Activated naive CD4-positive, alpha-beta T cell treated with anti-CD3 and anti-CD28 coated beads, Interleukin-2, amount 10 ng/mL, durations not matched to agents 7 days and 5 days (primary cell): ENCODE measurements around the gene CNGB1.
"Not testable (repeated sequence)": the region's sequence is repeated elsewhere in the genome, so short reads cannot be mapped to it uniquely, and the experiment has no call there.

Experiments
- CTCF ChIA-PET: fragments of 350-600 bp; sonication (Branson Sonifier 250); formaldehyde crosslinking; loops from one replicate; lab custom pipeline; 2021; ENCODE audit warnings: antibody characterized with exemption; lab: Charles Lee
- DNase-seq: peaks from one replicate; pipeline ENCODE4 v3.0.0-alpha.2; 2020
- H3K27ac Mint-ChIP-seq: one replicate; pipeline ENCODE4 v1.8.0; 2021; ENCODE audit warnings: mild to moderate bottlenecking, moderate library complexity, mixed read lengths
- H3K27me3 Mint-ChIP-seq: one replicate; pipeline ENCODE4 v1.8.0; 2021; ENCODE audit warnings: mild to moderate bottlenecking, mixed read lengths
- H3K36me3 Mint-ChIP-seq: one replicate; pipeline ENCODE4 v1.8.0; 2021; ENCODE audit warnings: mixed read lengths
- H3K4me1 Mint-ChIP-seq: one replicate; pipeline ENCODE4 v1.8.0; 2021; ENCODE audit warnings: mixed read lengths
- H3K4me3 Mint-ChIP-seq: one replicate; pipeline ENCODE4 v1.8.0; 2021; ENCODE audit warnings: mild to moderate bottlenecking, moderate library complexity, mixed read lengths
- H3K9me3 Mint-ChIP-seq: one replicate; pipeline ENCODE4 v1.8.0; 2021; ENCODE audit warnings: mixed read lengths

Gene CNGB1

GRCh38 chr16:57993897-57994296, 23.0 kb upstream of the CNGB1 start:
- DNase-seq = no peak
- Mint-ChIP-seq H3K27ac (no peak overlapping the region), H3K9me3 (no peaks in the 10 kb centered on the region), H3K36me3 (peaks cover 31% of the 10 kb centered on the region), H3K27me3 (no peaks in the 10 kb centered on the region), H3K4me3 (no peak overlapping the region), H3K4me1 (peaks cover 39% of the 10 kb centered on the region)
- CTCF ChIA-PET = interaction anchor here (0.9 kb wide), 1 partner anchor 10 kb away, joined by 3 read pairs; no protein-coding TSS in a partner anchor

- CTCF ChIA-PET = no interaction called here
- no peak overlapping the region for H3K27ac Mint-ChIP-seq
- H3K27me3 Mint-ChIP-seq = no peaks in the 10 kb centered on the region
- H3K9me3 Mint-ChIP-seq = no peaks in the 10 kb centered on the region
- peaks cover 30% of the 10 kb centered on the region for H3K36me3 Mint-ChIP-seq
- DNase-seq = no peak
- H3K4me3 Mint-ChIP-seq = no peak overlapping the region
- peaks cover 34% of the 10 kb centered on the region for H3K4me1 Mint-ChIP-seq
Observed at GRCh38 chr16:57993438-57993837, 22.5 kb upstream of the CNGB1 start.

GRCh38 chr16:57992084-57992483, 21.2 kb upstream of the CNGB1 start:
- no peak overlapping the region for H3K4me3 Mint-ChIP-seq

GRCh38 chr16:57991551-57992059, 20.7 kb upstream of the CNGB1 start:
- CTCF ChIA-PET = no interaction called here
- Mint-ChIP-seq H3K27me3 (peaks cover 11% of the 10 kb centered on the region), H3K4me1 (peaks cover 20% of the 10 kb centered on the region), H3K36me3 (peaks cover 16% of the 10 kb centered on the region), H3K9me3 (no peaks in the 10 kb centered on the region), H3K4me3 (no peak overlapping the region), H3K27ac (no peak overlapping the region)
- DNase-seq = no peak

More at GRCh38 chr16:57992084-57992483, 21.2 kb upstream of the CNGB1 start:
- Mint-ChIP-seq H3K9me3 (no peaks in the 10 kb centered on the region), H3K36me3 (peaks cover 18% of the 10 kb centered on the region), H3K27ac (no peak overlapping the region), H3K27me3 (peaks cover 7% of the 10 kb centered on the region), H3K4me1 (peaks cover 21% of the 10 kb centered on the region)
- CTCF ChIA-PET = no interaction called here
- no peak for DNase-seq

GRCh38 chr16:57988929-57989328, 18.0 kb upstream of the CNGB1 start:
- Mint-ChIP-seq H3K36me3 (no peaks in the 10 kb centered on the region), H3K4me1 (peaks cover 17% of the 10 kb centered on the region), H3K27me3 (peaks cover 37% of the 10 kb centered on the region), H3K27ac (no peak overlapping the region), H3K4me3 (no peak overlapping the region), H3K9me3 (no peaks in the 10 kb centered on the region)
- CTCF ChIA-PET = no interaction called here
- DNase-seq = no peak

- H3K36me3 Mint-ChIP-seq = no peaks in the 10 kb centered on the region
- H3K9me3 Mint-ChIP-seq = no peaks in the 10 kb centered on the region
- CTCF ChIA-PET = no interaction called here
- H3K27ac Mint-ChIP-seq = no peak overlapping the region
- peaks cover 42% of the 10 kb centered on the region for H3K27me3 Mint-ChIP-seq
- DNase-seq = no peak
- peaks cover 18% of the 10 kb centered on the region for H3K4me1 Mint-ChIP-seq
- H3K4me3 Mint-ChIP-seq = no peak overlapping the region
Observed at GRCh38 chr16:57987441-57988177, 16.7 kb upstream of the CNGB1 start.

- no peaks in the 10 kb centered on the region for H3K9me3 Mint-ChIP-seq
- DNase-seq = no peak
- no peak overlapping the region for H3K4me3 Mint-ChIP-seq
- peaks cover 42% of the 10 kb centered on the region for H3K27me3 Mint-ChIP-seq
- H3K27ac Mint-ChIP-seq = no peak overlapping the region
- CTCF ChIA-PET = no interaction called here
- peaks cover 18% of the 10 kb centered on the region for H3K4me1 Mint-ChIP-seq
- H3K36me3 Mint-ChIP-seq = no peaks in the 10 kb centered on the region
Observed at GRCh38 chr16:57986196-57986595, 15.3 kb upstream of the CNGB1 start.

GRCh38 chr16:57985204-57986181, 14.6 kb upstream of the CNGB1 start:
- Mint-ChIP-seq H3K4me3 (peak overlapping the region; percentile 82), H3K4me1 (peaks cover 18% of the 10 kb centered on the region), H3K27me3 (peaks cover 42% of the 10 kb centered on the region), H3K9me3 (no peaks in the 10 kb centered on the region), H3K27ac (no peak overlapping the region), H3K36me3 (no peaks in the 10 kb centered on the region)
- CTCF ChIA-PET = no interaction called here
- DNase-seq = no peak

GRCh38 chr16:57984443-57985203, 13.7 kb upstream of the CNGB1 start:
- DNase-seq = peak; percentile 95
- peaks cover 18% of the 10 kb centered on the region for H3K4me1 Mint-ChIP-seq
- H3K36me3 Mint-ChIP-seq = no peaks in the 10 kb centered on the region
- CTCF ChIA-PET = interaction anchor here (1.3 kb wide), 1 partner anchor 9 kb away, joined by 3 read pairs; no protein-coding TSS in a partner anchor
- H3K9me3 Mint-ChIP-seq = no peaks in the 10 kb centered on the region
- no peak overlapping the region for H3K27ac Mint-ChIP-seq
- H3K4me3 Mint-ChIP-seq = peak overlapping the region; percentile 82
- peaks cover 42% of the 10 kb centered on the region for H3K27me3 Mint-ChIP-seq

GRCh38 chr16:57982385-57982784, 11.5 kb upstream of the CNGB1 start:
- H3K4me1 Mint-ChIP-seq = peaks cover 18% of the 10 kb centered on the region
- H3K36me3 Mint-ChIP-seq = no peaks in the 10 kb centered on the region
- no peaks in the 10 kb centered on the region for H3K9me3 Mint-ChIP-seq
- CTCF ChIA-PET = no interaction called here
- H3K27me3 Mint-ChIP-seq = peaks cover 38% of the 10 kb centered on the region
- no peak overlapping the region for H3K4me3 Mint-ChIP-seq
- H3K27ac Mint-ChIP-seq = no peak overlapping the region
- no peak for DNase-seq

GRCh38 chr16:57981636-57982035, 10.7 kb upstream of the CNGB1 start:
- H3K4me1 Mint-ChIP-seq = peaks cover 18% of the 10 kb centered on the region

GRCh38 chr16:57979006-57979585, 8.2 kb upstream of the CNGB1 start:
- Mint-ChIP-seq H3K27me3 (peaks cover 16% of the 10 kb centered on the region), H3K36me3 (no peaks in the 10 kb centered on the region), H3K9me3 (no peaks in the 10 kb centered on the region), H3K4me3 (no peak overlapping the region), H3K4me1 (peaks cover 3% of the 10 kb centered on the region), H3K27ac (no peak overlapping the region)
- no peak for DNase-seq
- CTCF ChIA-PET = no interaction called here

More at GRCh38 chr16:57981636-57982035, 10.7 kb upstream of the CNGB1 start:
- Mint-ChIP-seq H3K36me3 (no peaks in the 10 kb centered on the region), H3K27ac (no peak overlapping the region), H3K27me3 (peaks cover 31% of the 10 kb centered on the region), H3K4me3 (no peak overlapping the region), H3K9me3 (no peaks in the 10 kb centered on the region)
- no peak for DNase-seq
- CTCF ChIA-PET = no interaction called here

- H3K4me1 Mint-ChIP-seq, H3K36me3 Mint-ChIP-seq, H3K27ac Mint-ChIP-seq, H3K4me3 Mint-ChIP-seq, DNase-seq, H3K9me3 Mint-ChIP-seq: not testable (repeated sequence)
- peaks cover 14% of the 10 kb centered on the region for H3K27me3 Mint-ChIP-seq
- CTCF ChIA-PET = interaction anchor here (2.1 kb wide), 1 partner anchor 21 kb away, joined by 6 read pairs; no protein-coding TSS in a partner anchor
Observed at GRCh38 chr16:57978070-57978465, 7.1 kb upstream of the CNGB1 start.
